ENCODE measurements around the gene PDE1A.

DNA sequence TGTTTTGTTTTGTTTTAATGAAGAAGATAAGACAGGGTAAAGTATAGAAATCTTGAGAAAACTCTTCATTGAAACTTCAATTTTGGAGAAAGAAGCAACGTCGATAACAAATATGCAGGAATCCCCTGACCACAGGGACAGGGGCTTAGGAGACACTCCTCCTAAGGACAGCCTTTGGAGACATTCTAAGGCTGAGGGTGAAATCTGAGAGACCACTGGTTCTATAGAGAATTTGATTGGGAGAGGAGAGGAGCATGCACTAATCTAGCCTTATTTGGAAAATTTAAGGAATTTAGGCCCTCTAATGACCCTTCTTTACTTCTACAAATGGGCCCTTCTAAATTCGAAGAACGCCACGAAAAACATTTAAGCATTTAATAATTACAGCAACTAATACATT, 233.5 kb downstream of the PDE1A start:
- no peak for TF ChIP-seq POLR2A (IDR thresholded peaks at IDR 0.05; ENCODE audit: low read depth, low read length)
- TF ChIP-seq BHLHE40 (IDR thresholded peaks at IDR 0.05; ENCODE audit: low read depth, low read length) = no peak
- TF ChIP-seq, protein P1, sequence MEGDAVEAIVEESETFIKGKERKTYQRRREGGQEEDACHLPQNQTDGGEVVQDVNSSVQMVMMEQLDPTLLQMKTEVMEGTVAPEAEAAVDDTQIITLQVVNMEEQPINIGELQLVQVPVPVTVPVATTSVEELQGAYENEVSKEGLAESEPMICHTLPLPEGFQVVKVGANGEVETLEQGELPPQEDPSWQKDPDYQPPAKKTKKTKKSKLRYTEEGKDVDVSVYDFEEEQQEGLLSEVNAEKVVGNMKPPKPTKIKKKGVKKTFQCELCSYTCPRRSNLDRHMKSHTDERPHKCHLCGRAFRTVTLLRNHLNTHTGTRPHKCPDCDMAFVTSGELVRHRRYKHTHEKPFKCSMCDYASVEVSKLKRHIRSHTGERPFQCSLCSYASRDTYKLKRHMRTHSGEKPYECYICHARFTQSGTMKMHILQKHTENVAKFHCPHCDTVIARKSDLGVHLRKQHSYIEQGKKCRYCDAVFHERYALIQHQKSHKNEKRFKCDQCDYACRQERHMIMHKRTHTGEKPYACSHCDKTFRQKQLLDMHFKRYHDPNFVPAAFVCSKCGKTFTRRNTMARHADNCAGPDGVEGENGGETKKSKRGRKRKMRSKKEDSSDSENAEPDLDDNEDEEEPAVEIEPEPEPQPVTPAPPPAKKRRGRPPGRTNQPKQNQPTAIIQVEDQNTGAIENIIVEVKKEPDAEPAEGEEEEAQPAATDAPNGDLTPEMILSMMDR (conservative IDR thresholded peaks at IDR 0.05; ENCODE audit: low read depth, low read length) = no peak
- TF ChIP-seq, protein P2, sequence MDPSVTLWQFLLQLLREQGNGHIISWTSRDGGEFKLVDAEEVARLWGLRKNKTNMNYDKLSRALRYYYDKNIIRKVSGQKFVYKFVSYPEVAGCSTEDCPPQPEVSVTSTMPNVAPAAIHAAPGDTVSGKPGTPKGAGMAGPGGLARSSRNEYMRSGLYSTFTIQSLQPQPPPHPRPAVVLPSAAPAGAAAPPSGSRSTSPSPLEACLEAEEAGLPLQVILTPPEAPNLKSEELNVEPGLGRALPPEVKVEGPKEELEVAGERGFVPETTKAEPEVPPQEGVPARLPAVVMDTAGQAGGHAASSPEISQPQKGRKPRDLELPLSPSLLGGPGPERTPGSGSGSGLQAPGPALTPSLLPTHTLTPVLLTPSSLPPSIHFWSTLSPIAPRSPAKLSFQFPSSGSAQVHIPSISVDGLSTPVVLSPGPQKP (IDR thresholded peaks at IDR 0.05; ENCODE audit: borderline replicate concordance, low read depth, low read length) = no peak
- TF ChIP-seq, protein P3, sequence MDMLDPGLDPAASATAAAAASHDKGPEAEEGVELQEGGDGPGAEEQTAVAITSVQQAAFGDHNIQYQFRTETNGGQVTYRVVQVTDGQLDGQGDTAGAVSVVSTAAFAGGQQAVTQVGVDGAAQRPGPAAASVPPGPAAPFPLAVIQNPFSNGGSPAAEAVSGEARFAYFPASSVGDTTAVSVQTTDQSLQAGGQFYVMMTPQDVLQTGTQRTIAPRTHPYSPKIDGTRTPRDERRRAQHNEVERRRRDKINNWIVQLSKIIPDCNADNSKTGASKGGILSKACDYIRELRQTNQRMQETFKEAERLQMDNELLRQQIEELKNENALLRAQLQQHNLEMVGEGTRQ (IDR thresholded peaks at IDR 0.05; ENCODE audit: low read depth, low read length) = no peak
- no peak for TF ChIP-seq MAFK (IDR thresholded peaks at IDR 0.05; ENCODE audit: low read depth, low read length)
- no peak for TF ChIP-seq MXI1 (IDR thresholded peaks at IDR 0.05; ENCODE audit: borderline replicate concordance, low read depth, low read length)
- TF ChIP-seq RFX5 (IDR thresholded peaks at IDR 0.05; ENCODE audit: low read depth, low read length) = no peak
- TF ChIP-seq RAD21 (IDR thresholded peaks at IDR 0.05; ENCODE audit: low read length) = no peak
- TF ChIP-seq RCOR1 (IDR thresholded peaks at IDR 0.05; ENCODE audit: insufficient replicate concordance, low read length) = no peak
- no peak for TF ChIP-seq FOS (IDR thresholded peaks at IDR 0.05; ENCODE audit: low read depth, low read length)
